ENCODE results near the gene RNF167.

DNA sequence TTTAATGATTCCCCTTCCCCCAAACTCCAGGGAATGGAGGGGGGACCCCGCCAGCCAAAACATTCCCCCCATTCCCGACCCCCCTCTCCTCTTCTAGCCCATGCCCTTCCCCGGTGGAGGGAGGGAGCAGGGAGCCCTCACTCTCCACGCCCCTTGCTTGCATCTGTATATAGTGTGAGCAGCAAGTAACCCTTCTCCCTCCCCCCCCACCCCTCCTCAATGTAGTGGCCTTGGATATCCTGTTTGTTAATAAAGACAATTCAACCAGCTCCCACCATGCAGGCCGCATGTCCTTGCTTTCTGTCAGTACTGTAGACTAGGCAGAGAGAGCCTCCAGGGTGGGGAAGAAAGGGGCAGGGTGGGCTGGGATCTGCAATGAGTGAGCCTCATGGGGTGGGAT is 42.3 kb upstream of the RNF167 start:
- TF ChIP-seq, protein P1, sequence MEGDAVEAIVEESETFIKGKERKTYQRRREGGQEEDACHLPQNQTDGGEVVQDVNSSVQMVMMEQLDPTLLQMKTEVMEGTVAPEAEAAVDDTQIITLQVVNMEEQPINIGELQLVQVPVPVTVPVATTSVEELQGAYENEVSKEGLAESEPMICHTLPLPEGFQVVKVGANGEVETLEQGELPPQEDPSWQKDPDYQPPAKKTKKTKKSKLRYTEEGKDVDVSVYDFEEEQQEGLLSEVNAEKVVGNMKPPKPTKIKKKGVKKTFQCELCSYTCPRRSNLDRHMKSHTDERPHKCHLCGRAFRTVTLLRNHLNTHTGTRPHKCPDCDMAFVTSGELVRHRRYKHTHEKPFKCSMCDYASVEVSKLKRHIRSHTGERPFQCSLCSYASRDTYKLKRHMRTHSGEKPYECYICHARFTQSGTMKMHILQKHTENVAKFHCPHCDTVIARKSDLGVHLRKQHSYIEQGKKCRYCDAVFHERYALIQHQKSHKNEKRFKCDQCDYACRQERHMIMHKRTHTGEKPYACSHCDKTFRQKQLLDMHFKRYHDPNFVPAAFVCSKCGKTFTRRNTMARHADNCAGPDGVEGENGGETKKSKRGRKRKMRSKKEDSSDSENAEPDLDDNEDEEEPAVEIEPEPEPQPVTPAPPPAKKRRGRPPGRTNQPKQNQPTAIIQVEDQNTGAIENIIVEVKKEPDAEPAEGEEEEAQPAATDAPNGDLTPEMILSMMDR (IDR thresholded peaks at IDR 0.05; ENCODE audit: low read depth, low read length, missing input control) = no peak
- TF ChIP-seq YY1 (IDR thresholded peaks at IDR 0.05) (no peak), EGR1 (IDR thresholded peaks at IDR 0.05; ENCODE audit: low read depth in 2 of 2) (no peak), TAF1 (conservative IDR thresholded peaks at IDR 0.05) (no peak), FOXA1 (IDR thresholded peaks at IDR 0.05) (no peak)
- TF ChIP-seq, protein P2, sequence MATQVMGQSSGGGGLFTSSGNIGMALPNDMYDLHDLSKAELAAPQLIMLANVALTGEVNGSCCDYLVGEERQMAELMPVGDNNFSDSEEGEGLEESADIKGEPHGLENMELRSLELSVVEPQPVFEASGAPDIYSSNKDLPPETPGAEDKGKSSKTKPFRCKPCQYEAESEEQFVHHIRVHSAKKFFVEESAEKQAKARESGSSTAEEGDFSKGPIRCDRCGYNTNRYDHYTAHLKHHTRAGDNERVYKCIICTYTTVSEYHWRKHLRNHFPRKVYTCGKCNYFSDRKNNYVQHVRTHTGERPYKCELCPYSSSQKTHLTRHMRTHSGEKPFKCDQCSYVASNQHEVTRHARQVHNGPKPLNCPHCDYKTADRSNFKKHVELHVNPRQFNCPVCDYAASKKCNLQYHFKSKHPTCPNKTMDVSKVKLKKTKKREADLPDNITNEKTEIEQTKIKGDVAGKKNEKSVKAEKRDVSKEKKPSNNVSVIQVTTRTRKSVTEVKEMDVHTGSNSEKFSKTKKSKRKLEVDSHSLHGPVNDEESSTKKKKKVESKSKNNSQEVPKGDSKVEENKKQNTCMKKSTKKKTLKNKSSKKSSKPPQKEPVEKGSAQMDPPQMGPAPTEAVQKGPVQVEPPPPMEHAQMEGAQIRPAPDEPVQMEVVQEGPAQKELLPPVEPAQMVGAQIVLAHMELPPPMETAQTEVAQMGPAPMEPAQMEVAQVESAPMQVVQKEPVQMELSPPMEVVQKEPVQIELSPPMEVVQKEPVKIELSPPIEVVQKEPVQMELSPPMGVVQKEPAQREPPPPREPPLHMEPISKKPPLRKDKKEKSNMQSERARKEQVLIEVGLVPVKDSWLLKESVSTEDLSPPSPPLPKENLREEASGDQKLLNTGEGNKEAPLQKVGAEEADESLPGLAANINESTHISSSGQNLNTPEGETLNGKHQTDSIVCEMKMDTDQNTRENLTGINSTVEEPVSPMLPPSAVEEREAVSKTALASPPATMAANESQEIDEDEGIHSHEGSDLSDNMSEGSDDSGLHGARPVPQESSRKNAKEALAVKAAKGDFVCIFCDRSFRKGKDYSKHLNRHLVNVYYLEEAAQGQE (IDR thresholded peaks at IDR 0.05) = no peak

Data from liver (tissue), 3 donors.